ENCODE measurements around the gene FOXO3B.
"Not testable (repeated sequence)": the region's sequence is repeated elsewhere in the genome, so short reads cannot be mapped to it uniquely, and the experiment has no call there.

The FOXO3B gene

DNA sequence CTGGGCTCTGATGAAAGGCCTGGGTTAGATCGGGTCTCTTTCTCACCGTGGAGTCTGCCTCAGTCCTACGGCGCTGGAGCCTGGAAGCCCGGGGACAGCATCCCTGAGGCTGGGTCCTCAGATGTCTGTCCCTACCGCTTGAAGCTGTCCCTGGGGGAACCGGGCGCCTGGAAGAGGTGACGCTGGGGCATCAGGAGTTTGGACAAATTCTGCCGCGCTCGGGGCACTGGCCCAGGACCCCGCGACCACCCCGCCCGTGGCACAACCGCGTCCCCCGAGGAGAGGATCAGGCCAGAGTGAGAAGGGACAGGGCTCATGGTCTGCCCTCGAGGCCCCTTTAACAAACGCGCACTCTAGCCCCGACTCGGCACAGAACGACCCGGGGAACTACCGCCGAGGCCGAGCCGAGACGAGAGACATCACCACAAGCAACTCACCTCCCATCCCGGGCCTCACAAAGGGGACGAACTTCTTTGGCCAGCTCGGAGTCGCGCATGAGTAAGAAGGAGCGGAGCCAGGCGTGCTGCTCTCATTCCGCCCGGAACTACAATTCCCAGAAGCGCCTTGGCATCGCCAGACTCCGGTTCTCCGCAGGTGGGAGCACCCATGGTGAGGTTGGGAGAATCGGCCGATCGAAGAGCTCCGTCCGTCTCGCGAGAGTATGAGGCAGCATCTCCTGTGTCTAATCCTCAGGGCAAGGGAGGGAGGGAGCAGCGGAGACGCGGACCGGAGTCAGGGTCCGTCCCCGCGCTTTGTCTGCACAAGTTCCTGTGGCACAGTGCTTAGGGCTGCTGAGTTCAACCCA is at the start of gene FOXO3B:
TSS of gene FOXO3B (minus strand) at position 548 of the 805 bp plus-strand sequence. CDS start 663 bp downstream, outside the sequence.
- DNase-seq = peak; percentile 46

GRCh38 chr17:18723509-18723908 is 41.4 kb upstream of the FOXO3B start:
- DNase-seq = not testable (repeated sequence)

DNA sequence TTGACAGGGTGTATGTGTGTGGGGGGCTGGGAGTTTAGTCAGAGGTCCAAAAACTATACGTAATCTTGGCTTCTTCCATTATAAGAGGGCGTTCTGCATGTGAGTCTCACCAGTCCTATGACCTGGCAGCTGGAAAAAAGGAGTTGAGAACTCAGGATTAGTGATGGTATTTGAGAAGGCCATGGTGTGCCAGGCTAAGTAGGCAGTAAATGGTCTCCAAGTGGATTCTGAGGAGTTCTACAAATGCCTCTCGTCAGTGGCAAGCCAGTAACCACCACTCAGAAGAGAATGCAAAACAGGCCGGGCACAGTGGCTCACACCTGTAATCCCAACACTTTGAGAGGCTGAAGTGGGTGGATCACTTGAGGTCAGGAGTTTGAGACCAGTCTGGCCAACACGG is 40.5 kb upstream of the FOXO3B start:
- DNase-seq = not testable (repeated sequence)

- DNase-seq = not testable (repeated sequence)
Measured at GRCh38 chr17:18721775-18722547, 39.8 kb upstream of the FOXO3B start.

- not testable (repeated sequence) for DNase-seq
Measured at GRCh38 chr17:18719428-18720110, 37.5 kb upstream of the FOXO3B start.

DNA sequence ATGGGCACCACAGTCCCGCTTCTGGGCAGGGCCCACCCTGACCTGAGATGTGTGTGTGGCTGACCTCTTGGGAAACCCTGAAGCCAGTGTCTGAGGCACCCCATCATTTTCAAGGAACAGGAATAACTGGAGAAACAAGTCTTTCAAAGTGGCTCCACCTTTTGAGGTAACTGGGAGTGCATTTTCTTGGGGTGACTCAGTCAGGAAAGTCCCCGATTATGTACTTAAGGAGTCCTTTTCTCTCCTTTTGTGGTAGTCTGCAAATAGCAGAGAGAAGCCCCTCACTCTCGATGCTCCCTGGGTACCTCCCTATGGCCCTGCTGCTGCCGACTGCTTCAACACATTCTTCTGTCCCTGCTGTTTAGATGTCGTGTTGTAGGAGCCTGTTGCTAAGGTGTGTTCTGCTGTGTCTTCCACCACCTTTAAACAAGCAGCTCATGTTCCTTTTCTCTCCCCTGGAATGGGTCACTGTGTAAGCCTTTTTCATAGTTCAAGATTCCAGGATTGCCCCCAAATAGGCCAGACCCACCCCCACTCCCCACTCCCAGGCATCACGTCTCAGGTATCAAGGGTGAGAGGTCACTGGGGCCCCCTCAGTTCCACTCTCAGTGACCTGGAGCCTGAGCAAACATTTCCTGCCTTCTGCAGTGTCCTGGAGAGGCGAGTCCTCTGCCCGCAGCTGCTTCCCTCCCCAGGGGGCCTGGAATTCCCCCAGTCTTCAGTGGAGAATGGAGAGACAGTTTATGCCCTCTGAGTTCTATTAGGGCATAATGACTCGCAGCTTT is 36.7 kb upstream of the FOXO3B start:
- DNase-seq = not testable (repeated sequence)

- not testable (repeated sequence) for DNase-seq
Measured at GRCh38 chr17:18712354-18712999, 30.4 kb upstream of the FOXO3B start.

- not testable (repeated sequence) for DNase-seq
Measured at GRCh38 chr17:18708215-18708614, 26.1 kb upstream of the FOXO3B start.

GRCh38 chr17:18705955-18706354 is 23.8 kb upstream of the FOXO3B start:
- DNase-seq = not testable (repeated sequence)

DNA sequence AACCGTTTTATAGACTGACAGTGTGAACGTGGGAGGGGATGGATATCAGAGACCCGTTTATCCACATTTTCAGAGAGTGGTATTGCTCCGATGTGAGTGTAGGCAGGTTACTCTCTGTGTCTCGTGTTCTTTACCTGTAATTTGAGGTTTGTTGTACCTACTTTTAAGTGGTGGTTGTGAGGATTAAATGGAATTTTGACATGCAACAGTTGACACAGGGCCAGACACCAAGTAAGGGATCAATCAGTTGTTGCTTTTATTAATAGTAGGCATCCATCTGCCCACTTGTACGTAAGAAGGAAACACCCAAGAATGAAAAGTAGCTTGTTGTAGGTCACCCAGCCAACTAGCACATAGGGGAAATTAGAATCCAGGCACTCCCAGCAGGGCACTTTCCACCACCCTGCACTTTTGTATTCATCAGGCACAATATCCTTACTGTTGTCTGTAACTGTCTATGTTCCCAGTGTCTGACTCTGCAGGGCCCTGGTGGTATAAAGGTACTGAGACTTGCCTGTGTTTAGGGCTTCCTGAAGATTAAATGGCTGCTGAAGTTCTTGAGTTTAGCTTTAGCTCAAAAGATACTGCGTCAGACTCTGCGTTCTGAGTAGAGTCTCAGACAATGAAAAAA is 16.5 kb upstream of the FOXO3B start:
- DNase-seq = not testable (repeated sequence)

DNA sequence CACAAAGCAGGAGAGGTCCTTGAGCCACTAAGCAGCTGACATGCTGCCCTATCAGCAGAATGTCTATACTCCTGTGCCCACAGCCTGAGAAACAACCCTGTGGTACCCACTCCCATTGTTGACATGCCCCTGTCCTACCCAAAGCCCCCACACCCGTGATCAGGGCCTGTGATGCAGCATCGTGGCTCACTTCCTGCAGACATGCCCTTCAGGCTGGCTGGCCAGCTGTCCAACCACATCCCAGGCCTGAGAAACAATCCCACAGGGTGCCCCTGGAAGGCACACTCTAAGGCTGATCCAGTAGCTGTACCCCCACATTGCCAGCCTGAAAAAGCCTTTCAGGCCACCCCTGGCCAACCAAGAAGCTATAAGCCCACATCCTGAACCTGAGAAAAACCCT is 13.0 kb upstream of the FOXO3B start:
- not testable (repeated sequence) for DNase-seq

GRCh38 chr17:18682668-18683067 is 554 bp upstream of the FOXO3B start:
- not testable (repeated sequence) for DNase-seq

GRCh38 chr17:18677381-18677780 is 4.7 kb downstream of the FOXO3B start:
- not testable (repeated sequence) for DNase-seq

DNA sequence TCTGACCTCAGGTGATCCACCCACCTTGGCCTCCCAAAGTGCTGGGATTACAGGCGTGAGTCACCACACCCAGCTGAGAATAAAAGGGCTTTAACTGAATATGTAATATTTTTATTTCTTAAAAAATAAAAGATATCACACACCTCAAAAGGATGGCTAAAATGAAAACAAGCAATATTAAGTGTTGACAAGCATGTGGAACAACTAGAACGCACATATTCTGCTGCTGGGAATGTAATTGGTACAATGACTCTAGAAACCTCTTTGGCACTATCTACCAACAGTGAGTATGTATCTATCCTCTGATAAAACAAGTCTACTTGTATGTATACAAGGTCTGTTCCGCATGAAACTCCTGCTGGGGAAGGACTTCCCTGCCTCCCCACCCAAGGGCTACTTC is 5.2 kb downstream of the FOXO3B start:
- DNase-seq = not testable (repeated sequence)

GRCh38 chr17:18672395-18673227 is 9.5 kb downstream of the FOXO3B start:
- not testable (repeated sequence) for DNase-seq

GRCh38 chr17:18668625-18669024 is 13.5 kb downstream of the FOXO3B start:
- DNase-seq = not testable (repeated sequence)

- not testable (repeated sequence) for DNase-seq
Measured at GRCh38 chr17:18667535-18667934, 14.6 kb downstream of the FOXO3B start.

DNA sequence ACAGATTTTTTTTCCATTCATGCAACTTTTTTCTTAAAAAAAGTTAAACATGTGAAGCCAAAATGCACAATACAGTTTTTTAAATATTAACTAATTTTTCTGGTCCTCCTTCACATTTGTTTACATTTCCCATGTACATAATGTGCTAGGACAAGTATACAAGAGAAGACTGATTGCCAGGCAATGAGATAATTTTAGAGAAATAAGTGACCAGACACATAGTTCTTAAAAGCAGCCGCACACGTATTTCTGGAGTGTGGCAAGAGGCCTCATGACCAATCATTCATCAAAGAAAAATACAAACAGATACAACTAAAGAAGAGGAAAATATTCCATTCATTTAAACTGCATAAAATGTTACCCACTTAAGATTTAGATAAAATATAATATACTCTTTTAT is 15.8 kb downstream of the FOXO3B start:
- DNase-seq = not testable (repeated sequence)

DNA sequence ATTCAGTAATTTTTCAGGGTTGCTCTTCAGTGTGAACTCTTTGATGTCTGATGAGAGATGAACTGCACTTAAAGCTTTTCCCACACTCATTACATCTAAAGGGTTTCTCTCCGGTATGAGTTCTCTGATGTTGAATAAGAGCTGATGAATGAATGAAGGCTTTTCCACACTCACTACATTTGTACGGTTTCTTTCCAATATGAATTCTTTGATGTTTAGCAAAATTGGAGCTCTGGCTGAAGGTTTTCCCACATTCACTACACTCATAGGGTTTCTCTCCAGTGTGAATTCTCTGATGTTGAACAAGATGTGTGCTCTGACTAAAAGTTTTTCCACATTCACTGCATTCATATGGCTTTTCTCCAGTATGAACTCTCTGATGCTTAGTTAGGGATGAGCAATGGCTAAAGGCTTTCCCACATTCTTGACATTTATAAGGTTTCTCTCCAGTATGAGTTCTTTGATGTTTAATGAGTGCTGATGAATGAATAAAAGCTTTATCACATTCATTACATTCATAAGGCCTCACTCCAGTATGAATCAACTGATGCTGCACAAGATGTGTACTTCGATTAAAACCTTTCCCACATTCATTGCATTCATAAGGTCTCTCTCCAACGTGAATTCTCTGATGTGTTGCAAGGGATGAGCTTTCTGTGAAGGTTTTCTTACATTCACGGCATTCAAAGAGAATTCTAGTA is 20.0 kb downstream of the FOXO3B start:
- not testable (repeated sequence) for DNase-seq

GRCh38 chr17:18650094-18650493 is 32.0 kb downstream of the FOXO3B start:
- DNase-seq = not testable (repeated sequence)

Data from NCI-H2107 (cell line).